OCI-LY7 (cell line): ENCODE results near the gene LEMD1.

Experiments used
- CTCF ChIP-seq: fragments of 200-600 bp; sonication (generic); conservative IDR thresholded peaks from 2 replicates; pipeline ENCODE4 v1.5.1; 2014; ENCODE audit warnings: mild to moderate bottlenecking, antibody characterized with exemption, low read length, moderate library complexity, mixed read lengths
- EZH2phosphoT487 ChIP-seq: fragments of 200-600 bp; sonication (generic); IDR thresholded peaks from 2 replicates; pipeline ENCODE4 v1.6.1; 2018; ENCODE audit warnings: low read depth, borderline replicate concordance, mild to moderate bottlenecking, mixed run types, antibody characterized with exemption, low read length, moderate library complexity, mixed read lengths

GRCh38 chr1:205360891-205361290 lies 61.0 kb downstream of the LEMD1 start:
- TF ChIP-seq CTCF (no peak), EZH2phosphoT487 (no peak)
